HG03135 (cell line): ENCODE data around the gene PRMT2.
"Not testable (repeated sequence)": the region's sequence is repeated elsewhere in the genome, so short reads cannot be mapped to it uniquely, and the experiment has no call there.

Source experiments
- ATAC-seq: cut with Tn5 transposase; IDR thresholded peaks from one replicate; pipeline ENCODE4 v1.9.1; 2021; ENCODE audit warnings: mild to moderate bottlenecking, moderate library complexity; ENCODE audit not compliant: unreplicated experiment

The PRMT2 gene

DNA sequence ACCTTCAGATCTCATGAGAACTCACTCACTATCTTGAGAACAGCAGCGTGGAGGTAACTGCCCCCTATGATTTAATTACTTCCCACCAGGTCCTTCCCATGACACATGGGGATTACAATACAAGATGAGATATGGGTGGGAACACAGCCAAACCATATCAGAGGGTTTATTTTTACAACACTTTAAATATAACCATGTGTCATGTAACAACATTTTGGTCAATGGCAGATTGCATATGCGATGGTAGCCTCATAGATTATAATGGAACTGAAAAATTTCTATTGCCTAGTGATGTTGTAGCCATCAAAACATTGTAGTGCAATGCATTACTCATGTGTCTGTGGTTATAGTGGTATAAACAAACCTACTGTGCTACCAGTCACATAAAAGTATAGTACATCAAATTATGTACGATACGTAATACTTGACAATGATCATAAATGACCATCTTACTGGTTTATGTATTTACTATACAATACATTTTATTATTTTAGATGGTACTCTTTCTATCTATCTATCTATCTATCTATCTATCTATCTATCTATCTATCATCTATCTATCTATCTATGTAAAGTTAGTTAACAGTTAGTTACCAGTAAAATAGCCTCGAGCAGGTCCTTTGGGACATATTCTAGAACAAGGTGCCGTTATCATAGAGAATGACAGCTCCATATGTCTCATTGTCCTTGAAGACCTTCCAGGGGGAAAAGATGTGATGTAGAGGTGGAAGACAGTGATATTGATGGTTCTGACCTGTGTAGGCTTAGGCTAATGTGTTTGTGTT lies 18.0 kb upstream of the PRMT2 start:
- ATAC-seq: no peak

GRCh38 chr21:46618738-46619379 lies 16.6 kb upstream of the PRMT2 start:
- ATAC-seq: no peak

DNA sequence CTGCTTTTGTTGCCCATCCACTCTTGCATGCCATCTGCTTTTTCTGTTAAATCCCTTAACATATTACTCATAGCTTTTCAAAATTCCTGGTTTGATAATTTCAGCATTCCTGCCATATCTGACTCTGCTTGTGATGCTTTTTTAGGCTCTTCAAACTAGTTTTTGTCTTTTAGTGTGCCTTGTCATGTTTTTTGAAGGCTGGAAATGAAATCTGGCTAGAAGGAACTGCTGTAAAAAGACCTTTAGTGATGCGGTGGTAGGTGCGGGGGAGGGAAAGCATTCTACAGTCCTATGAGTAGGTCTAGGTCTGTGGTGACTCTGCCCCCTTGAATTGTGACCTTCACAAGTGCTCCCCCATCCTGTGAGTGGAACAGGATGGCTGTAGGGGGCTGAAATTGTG lies 15.6 kb upstream of the PRMT2 start:
- no peak for ATAC-seq

DNA sequence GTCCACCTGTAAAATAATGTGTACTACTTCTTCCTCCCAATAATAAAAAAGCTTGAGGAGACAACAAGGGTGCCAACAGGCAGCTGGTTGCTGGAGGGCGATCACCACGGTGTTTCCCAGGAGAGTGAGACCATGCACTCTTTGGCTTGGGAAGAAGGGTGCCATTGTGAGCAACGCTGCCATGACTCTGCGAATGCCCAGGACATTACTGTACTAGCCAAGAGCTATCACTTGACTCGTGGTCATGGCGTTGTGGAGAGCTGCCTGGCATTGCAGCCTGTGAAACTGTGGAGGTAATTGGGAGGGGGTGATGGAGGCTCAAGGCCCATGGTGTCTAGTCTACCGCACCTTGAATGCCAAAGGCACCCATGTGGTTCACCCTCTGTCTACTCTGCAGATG lies 14.6 kb upstream of the PRMT2 start:
- no peak for ATAC-seq

DNA sequence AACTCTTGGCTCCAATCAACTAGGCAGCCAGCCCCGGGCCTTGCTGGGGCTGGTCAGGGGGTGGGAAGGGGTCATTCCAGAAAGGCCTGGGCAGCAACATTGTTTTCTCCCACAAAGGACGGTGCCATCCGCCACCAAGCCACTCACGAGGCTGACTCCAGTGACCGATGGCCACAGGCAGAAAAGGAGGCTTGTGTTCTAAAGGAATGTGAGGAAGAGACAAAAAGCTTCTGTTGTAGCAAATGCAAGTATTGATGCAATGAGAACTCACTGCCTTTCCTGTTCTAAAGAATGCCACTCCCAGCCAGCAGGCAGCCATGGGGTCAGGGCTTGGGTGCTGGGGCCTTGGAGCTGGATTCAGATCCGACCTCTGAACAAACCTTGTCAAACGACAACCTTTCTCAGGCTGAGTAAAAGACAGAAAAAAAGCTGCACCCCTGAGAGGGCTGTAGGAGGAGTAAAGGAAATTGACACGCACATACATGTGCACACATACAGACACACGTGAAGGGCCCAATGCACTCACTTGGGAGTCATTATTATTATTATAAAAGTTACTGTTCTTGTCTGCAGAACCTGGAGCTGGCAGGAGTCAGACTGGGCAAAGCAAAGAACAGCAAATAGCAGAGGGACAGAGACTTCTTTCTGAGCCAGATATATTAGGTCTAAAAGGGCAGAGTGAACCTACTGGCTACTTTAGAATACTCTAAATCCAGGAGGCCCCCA lies 13.9 kb upstream of the PRMT2 start:
- ATAC-seq: no peak

GRCh38 chr21:46622226-46622625 lies 13.2 kb upstream of the PRMT2 start:
- no peak for ATAC-seq

- no peak for ATAC-seq
These were observed 11.4 kb upstream of the PRMT2 start for GRCh38 chr21:46624050-46624449.

GRCh38 chr21:46625759-46626158 lies 9.7 kb upstream of the PRMT2 start:
- ATAC-seq: no peak

- ATAC-seq: no peak
These were observed 8.9 kb upstream of the PRMT2 start for GRCh38 chr21:46626536-46626935.

DNA sequence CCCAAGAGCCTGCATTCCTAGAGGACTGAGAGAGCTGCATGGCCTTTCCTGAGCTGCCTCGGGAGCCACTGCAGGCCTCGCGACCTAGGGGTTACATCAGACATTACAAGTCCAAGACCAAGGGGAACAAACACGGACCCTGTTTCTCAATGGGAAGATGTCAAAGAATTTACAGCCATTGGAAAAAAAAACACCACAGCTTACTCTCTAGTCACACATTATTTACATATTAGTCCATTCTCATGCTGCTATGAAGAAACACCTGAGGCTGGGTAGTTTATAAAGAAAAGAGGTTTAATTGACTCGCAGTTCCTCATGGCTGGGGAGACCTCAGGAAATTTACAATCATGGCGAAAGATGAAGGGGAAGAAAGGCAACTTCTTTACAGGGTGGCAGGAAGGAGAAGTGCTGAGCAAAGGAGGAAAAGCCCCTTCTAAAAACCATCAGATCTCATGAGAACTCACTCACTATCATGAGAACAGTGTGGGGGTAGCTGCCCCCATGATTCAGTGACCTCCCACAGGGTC lies 8.4 kb upstream of the PRMT2 start:
- ATAC-seq: no peak

GRCh38 chr21:46627726-46628125 lies 7.7 kb upstream of the PRMT2 start:
- ATAC-seq: no peak

DNA sequence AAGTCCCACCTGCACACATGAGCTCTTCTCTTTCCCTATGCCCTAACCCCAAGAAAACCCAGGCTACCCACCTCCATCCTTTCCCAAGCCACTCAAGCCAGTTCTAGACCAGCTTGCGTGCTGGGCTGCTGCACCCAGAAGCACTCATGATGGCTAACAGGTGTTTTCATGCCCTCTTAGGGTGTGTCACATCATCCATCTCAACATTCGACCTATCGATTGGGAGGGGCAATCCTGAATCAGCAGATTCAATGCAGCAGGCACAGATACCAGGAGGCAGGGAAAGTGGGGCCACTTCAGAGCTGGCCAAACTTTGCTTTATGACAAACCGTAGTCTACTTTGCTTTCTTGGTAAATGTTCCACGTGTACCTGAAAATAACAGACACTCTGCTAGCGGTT lies 6.6 kb upstream of the PRMT2 start:
- ATAC-seq: no peak

- not testable (repeated sequence) for ATAC-seq
These were observed 4.6 kb upstream of the PRMT2 start for GRCh38 chr21:46630915-46631314.

- no peak for ATAC-seq
These were observed 1.9 kb upstream of the PRMT2 start for GRCh38 chr21:46633566-46633965.

DNA sequence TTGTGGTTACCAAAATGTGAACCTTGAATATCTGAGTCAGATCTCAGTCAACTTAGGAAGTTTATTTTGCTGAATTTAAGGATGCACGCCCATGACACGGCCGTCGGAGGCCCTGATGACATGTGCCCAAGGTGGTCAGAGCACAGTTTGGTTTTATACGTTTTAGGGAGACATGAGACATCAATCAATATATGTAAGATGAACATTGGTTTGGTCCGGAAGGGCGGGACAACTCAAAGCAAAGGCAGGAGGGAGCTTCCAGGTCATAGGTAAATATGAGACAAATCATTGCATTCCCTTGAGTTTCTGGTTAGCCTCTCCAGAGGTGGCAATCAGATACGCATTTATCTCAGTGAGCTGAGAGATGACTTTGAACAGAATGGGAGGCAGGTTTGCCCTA lies 1.0 kb upstream of the PRMT2 start:
- no peak for ATAC-seq

DNA sequence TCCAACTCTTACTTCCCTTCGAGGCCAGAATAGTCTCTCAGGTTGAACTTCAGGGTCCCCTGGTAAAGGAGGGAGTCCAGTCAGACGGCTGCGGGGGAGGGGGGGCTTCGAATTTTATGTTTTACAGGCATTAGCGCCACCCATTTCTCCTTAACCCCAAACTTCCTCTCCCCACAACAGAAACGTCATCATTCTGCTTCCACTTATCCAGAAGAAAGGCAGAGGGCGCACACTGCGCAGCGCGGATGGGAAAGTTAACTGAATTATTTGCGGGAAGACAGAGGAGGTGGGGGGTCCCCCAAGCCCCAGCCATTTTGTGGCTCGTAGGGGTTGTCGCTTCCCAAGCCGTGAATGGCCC lies 529 bp upstream of the PRMT2 start:
- ATAC-seq: peak; percentile 29

- ATAC-seq: no peak
These were observed 673 bp downstream of the PRMT2 start for GRCh38 chr21:46636181-46636512.

DNA sequence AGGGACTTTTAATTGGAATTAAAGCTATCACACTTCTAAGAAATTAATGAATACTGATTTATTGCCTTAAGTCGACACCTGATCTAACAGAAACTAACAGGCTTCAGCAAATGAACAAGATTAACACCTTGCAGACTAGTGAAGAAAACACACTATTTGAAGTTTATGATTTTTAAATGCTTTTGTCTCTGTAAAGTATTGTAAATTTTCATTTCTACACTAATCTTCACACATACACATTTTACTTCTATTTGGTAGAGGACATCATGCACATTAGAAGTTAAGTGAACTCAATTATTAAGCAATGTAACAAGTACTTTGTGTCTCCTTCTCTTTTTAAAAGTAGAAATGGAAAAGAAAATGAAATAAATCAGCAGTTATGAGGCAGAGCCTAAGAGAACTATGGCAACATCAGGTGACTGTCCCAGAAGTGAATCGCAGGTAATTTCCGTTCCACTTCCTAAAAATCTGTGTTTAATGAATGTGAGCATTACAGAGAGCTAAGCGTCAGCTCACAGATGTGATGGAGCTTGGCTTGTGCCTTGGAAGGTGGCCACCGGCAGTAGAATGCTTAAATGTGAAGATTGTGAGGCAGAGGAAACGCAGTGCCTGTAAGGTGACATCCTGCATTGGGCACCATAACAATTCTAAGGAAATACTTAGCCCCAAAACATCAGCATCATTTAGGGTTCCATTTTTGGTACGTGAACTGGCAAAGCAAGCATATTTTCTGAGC lies 1.2 kb downstream of the PRMT2 start:
- no peak for ATAC-seq

GRCh38 chr21:46637952-46638746 lies 2.7 kb downstream of the PRMT2 start:
- ATAC-seq: no peak
